ENCODE data around the gene AMTN. TPM values are rescaled to one million over a fixed set of nuclear protein-coding genes. Genes with fewer than 3 reads are reported as not detected.
"Not testable (repeated sequence)": the region's sequence is repeated elsewhere in the genome, so short reads cannot be mapped to it uniquely, and the experiment has no call there.

Gene AMTN, protein sequence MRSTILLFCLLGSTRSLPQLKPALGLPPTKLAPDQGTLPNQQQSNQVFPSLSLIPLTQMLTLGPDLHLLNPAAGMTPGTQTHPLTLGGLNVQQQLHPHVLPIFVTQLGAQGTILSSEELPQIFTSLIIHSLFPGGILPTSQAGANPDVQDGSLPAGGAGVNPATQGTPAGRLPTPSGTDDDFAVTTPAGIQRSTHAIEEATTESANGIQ
- total RNA-seq: not detected
- polyA plus RNA-seq: not detected
- long read RNA-seq, donor 1: 0 reads
- long read RNA-seq, donor 2: 0 reads

DNA sequence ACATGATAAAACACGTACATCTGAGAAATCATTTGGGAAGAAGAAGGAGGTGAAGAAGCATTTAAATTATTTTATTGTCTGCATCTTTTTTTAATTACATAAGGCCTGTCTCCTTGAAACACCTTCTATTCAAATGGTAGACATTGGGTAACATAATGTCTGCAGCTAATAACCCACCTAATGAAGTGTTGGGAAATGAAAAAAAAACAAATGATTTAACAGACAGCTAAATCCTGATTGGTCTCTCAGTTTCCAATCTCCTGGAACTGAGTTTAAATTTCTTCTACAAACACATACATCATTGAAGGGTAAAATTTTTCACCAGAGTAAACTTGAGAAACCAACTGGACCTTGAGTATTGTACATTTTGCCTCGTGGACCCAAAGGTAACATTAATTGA, at the start of gene AMTN:
TSS of gene AMTN (plus strand) at position 301 of the 400 bp plus-strand sequence. CDS start 209 bp downstream, outside the sequence.
- H3K9me3 ChIP-seq: no peaks in the 10 kb centered on the region
- intact Hi-C loops (cut with DNase I): no loop called here
- DNase-seq: no peak
- no peak for ATAC-seq
- H3K27ac ChIP-seq: no peak within 1 kb of the TSS
- TF ChIP-seq, protein P1, sequence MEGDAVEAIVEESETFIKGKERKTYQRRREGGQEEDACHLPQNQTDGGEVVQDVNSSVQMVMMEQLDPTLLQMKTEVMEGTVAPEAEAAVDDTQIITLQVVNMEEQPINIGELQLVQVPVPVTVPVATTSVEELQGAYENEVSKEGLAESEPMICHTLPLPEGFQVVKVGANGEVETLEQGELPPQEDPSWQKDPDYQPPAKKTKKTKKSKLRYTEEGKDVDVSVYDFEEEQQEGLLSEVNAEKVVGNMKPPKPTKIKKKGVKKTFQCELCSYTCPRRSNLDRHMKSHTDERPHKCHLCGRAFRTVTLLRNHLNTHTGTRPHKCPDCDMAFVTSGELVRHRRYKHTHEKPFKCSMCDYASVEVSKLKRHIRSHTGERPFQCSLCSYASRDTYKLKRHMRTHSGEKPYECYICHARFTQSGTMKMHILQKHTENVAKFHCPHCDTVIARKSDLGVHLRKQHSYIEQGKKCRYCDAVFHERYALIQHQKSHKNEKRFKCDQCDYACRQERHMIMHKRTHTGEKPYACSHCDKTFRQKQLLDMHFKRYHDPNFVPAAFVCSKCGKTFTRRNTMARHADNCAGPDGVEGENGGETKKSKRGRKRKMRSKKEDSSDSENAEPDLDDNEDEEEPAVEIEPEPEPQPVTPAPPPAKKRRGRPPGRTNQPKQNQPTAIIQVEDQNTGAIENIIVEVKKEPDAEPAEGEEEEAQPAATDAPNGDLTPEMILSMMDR (IDR thresholded peaks at IDR 0.05): no peak
- no peaks in the 10 kb centered on the region for H3K4me1 ChIP-seq
- WGBS, 3 donors: 64 to 68% (median 67%) methylated on average over 2 of the region's 2 CpGs
- no peaks in the 10 kb centered on the region for H3K36me3 ChIP-seq (ENCODE audit: insufficient read depth in 1 of 2, low read depth in 1 of 2)
- H3K4me3 ChIP-seq: no peak within 1 kb of the TSS
- H3K27me3 ChIP-seq (ENCODE audit: insufficient read depth in 3 of 3, low read length in 2 of 3): no peaks in the 10 kb centered on the region

DNA sequence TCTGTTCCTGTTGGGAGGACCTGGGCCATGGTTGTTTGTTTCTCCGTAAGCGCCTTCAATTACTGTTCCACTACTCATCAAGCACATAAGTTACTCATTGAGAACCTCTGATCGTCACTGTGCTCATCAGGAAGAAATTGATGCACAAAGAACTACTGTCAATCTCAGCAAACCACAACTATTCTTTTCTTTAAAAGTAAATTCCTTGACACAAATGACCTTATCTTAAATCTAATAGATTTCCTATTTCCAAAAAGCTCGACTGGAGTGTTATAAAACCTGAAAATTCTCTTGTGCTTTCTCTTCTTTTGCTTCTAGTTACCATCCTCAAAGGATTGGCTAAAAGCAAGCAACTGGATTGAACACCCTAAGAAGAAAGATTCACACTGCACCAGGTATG, 46.5 kb upstream of the AMTN start, which contains the start of gene MUC7:
TSS of gene MUC7 (plus strand) at position 301 of the 400 bp plus-strand sequence. CDS start 1,825 bp downstream, outside the sequence.
- intact Hi-C loops (cut with DNase I): no loop called here

DNA sequence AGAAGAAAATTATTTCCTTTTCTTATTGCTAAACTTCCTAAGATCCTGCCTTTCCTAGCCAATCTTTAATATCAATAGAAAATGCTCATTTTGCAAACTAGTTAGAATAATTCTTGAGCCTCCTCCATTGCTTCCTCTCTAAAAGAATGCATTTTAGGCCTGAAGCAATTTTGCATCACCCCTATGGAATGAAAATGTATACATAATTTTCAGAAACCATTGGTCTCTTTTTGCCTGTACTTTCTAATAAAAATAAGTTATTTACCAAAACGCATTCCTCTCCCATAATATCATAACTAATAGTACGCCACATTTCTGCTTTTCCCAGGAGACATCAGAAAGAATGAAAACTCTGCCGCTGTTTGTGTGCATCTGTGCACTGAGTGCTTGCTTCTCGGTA, 44.7 kb upstream of the AMTN start:
- Histone ChIP-seq H3K4me3 (no peak overlapping the region), H3K27ac (no peak overlapping the region), H3K36me3 (ENCODE audit: insufficient read depth in 1 of 2, low read depth in 1 of 2) (no peaks in the 10 kb centered on the region), H3K4me1 (no peaks in the 10 kb centered on the region), H3K27me3 (ENCODE audit: insufficient read depth in 3 of 3, low read length in 2 of 3) (no peaks in the 10 kb centered on the region), H3K9me3 (no peaks in the 10 kb centered on the region)
- ATAC-seq (no peak), DNase-seq (no peak)
- TF ChIP-seq, protein P1 (IDR thresholded peaks at IDR 0.05): no peak
- 73 to 76% (median 74%) methylated on average over 4 of the region's 4 CpGs for WGBS, 3 donors
- intact Hi-C loops (cut with DNase I): no loop called here

More for the DNA sequence above, 46.5 kb upstream of the AMTN start, which contains the start of gene MUC7:
- 67 to 77% (median 72%) methylated on average over 4 of the region's 4 CpGs for WGBS, 3 donors
- no peak within 1 kb of the TSS for H3K4me3 ChIP-seq
- H3K36me3 ChIP-seq (ENCODE audit: insufficient read depth in 1 of 2, low read depth in 1 of 2): no peaks in the 10 kb centered on the region
- H3K4me1 ChIP-seq: no peaks in the 10 kb centered on the region
- no peak for ATAC-seq
- no peaks in the 10 kb centered on the region for H3K27me3 ChIP-seq (ENCODE audit: insufficient read depth in 3 of 3, low read length in 2 of 3)
- no peak within 1 kb of the TSS for H3K27ac ChIP-seq
- DNase-seq: no peak
- no peaks in the 10 kb centered on the region for H3K9me3 ChIP-seq
- TF ChIP-seq, protein P1 (IDR thresholded peaks at IDR 0.05): no peak

DNA sequence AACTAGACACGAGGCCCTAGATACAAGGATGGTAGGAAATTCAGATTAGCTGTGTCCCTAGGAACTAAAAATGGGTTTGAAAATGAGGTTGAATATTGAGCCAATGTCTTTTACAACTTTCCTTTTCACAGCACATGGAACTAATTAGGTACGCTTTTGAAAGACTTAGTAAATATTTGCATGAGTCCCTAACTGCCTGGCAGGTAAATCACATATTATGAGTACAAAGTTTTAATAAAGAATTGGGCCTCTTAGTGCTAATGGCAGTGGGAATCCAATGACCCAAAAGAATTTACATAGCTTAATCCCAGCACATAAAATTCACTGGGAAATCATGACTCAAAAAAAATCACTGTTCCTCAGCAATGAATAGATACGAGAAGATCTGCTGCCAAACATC, 29.6 kb upstream of the AMTN start:
- H3K9me3 ChIP-seq: no peaks in the 10 kb centered on the region
- WGBS, 3 donors: 46 to 64% (median 58%) methylated on average over 3 of the region's 3 CpGs
- TF ChIP-seq, protein P1 (IDR thresholded peaks at IDR 0.05): no peak
- no peak overlapping the region for H3K27ac ChIP-seq
- H3K36me3 ChIP-seq (ENCODE audit: insufficient read depth in 1 of 2, low read depth in 1 of 2): no peaks in the 10 kb centered on the region
- DNase-seq (no peak), ATAC-seq (no peak)
- H3K27me3 ChIP-seq (ENCODE audit: insufficient read depth in 3 of 3, low read length in 2 of 3): no peaks in the 10 kb centered on the region
- no peaks in the 10 kb centered on the region for H3K4me1 ChIP-seq
- no peak overlapping the region for H3K4me3 ChIP-seq
- intact Hi-C loops (cut with DNase I): no loop called here

DNA sequence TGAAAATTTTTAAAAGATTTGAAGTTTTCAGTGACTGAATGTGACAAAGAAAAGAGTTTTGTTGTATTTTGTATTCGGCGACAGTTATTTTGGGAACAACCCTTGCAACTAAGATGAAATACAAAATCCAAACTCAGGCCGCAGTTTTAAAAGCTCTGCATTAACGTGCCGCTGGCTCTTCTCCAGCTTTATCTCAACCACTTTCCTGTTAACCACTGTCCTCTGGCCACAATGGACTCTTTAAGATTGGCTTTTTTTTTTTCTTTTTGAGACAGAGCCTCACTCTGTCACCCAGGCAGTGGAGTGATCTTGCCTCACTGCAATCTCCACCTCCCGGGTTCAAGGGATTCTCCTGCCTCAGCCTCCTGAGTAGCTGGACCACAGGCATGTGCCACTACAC, 22.1 kb upstream of the AMTN start:
- WGBS, 3 donors: 74 to 88% (median 78%) methylated on average over 6 of the region's 6 CpGs
- no peak for ATAC-seq
- TF ChIP-seq, protein P1 (IDR thresholded peaks at IDR 0.05): no peak

DNA sequence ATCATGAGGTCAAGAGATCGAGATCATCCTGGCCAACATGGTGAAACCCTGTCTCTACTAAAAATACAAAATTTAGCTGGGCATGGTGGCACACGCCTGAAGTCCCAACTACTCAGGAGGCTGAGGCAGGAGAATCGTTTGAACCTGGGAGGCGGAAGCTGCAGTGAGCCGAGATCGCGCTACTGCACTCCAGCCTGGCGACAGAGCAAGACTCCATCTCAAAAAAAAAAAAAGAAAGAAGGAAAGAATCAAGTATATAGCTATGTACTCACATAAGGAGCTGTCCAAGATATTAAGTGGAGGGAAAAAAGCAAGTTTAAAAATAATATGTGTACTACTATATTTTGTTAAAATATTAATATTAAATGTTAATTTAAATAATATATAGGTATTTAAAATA, 16.5 kb upstream of the AMTN start:
- H3K27ac ChIP-seq; H3K4me1 ChIP-seq; DNase-seq; H3K27me3 ChIP-seq (ENCODE audit: insufficient read depth in 3 of 3, low read length in 2 of 3); ATAC-seq; H3K4me3 ChIP-seq; H3K9me3 ChIP-seq; H3K36me3 ChIP-seq (ENCODE audit: insufficient read depth in 1 of 2, low read depth in 1 of 2): not testable (repeated sequence)
- intact Hi-C loops (cut with DNase I): loop anchor here in 1 of 2 donors (10.0 kb wide), 1 partner anchor 807 kb away; no protein-coding TSS in a partner anchor
- WGBS, 3 donors: 76 to 89% (median 78%) methylated on average over 8 of the region's 8 CpGs

More for the DNA sequence above, 22.1 kb upstream of the AMTN start:
- Histone ChIP-seq H3K27me3 (ENCODE audit: insufficient read depth in 3 of 3, low read length in 2 of 3) (no peaks in the 10 kb centered on the region), H3K27ac (no peak overlapping the region), H3K36me3 (ENCODE audit: insufficient read depth in 1 of 2, low read depth in 1 of 2) (no peaks in the 10 kb centered on the region), H3K4me3 (no peak overlapping the region), H3K9me3 (no peaks in the 10 kb centered on the region), H3K4me1 (no peaks in the 10 kb centered on the region)
- no peak for DNase-seq
- intact Hi-C loops (cut with DNase I): no loop called here

Measured in psoas muscle (tissue), 8 donors.